Prostate gland (tissue), 2 donors: ENCODE measurements around the gene FNBP1.

ENCODE experiments used
- CTCF ChIP-seq, 4 experiments: fragments of 200-600 bp in 2 of 4; fragments of 450-650 bp in 2 of 4; sonication (generic) in 2 of 4; IDR thresholded peaks; 1 replicate in 3 of 4; 2 replicates in 1 of 4; pipeline ENCODE4 v1.5.1; 2016 to 2019; ENCODE audit warnings: antibody characterized with exemption in 4 of 4, mild to moderate bottlenecking in 2 of 4, moderate library complexity in 2 of 4
- POLR2A ChIP-seq: fragments of 450-650 bp; IDR thresholded peaks from one replicate; pipeline ENCODE4 v1.6.1; 2016; ENCODE audit warnings: antibody characterized with exemption, mild to moderate bottlenecking
- POLR2AphosphoS5 ChIP-seq: sonication (generic); formaldehyde crosslinking; IDR thresholded peaks from one replicate; pipeline ENCODE4 v1.6.1; 2017; ENCODE audit warnings: antibody characterized with exemption

- no peak for TF ChIP-seq POLR2A
- no peak for TF ChIP-seq CTCF (IDR thresholded peaks at IDR 0.05)
- TF ChIP-seq POLR2AphosphoS5 = no peak
Observed at GRCh38 chr9:130054820-130055219, 11.8 kb upstream of the FNBP1 start.
